Measurements from ENCODE around the gene CACNA1B.

GRCh38 chr9:137970098-137970497 is 92.5 kb downstream of the CACNA1B start:
- TF ChIP-seq CTCF (IDR thresholded peaks at IDR 0.05): no peak
- TF ChIP-seq POLR2AphosphoS5 (IDR thresholded peaks at IDR 0.05): no peak
- TF ChIP-seq EP300 (IDR thresholded peaks at IDR 0.05): no peak
- TF ChIP-seq POLR2A (IDR thresholded peaks at IDR 0.05): no peak

Data from sigmoid colon (tissue), 4 donors.